RCC 7860 (cell line): ENCODE data around the gene GALNT18.

Experiments used
- DNase-seq: peaks from one replicate; pipeline ENCODE4 v3.0.0-alpha.2; 2015; ENCODE audit warnings: low spot score
- FAIRE-seq: peaks from 2 replicates; lab custom pipeline; 2012; peaks lifted over from hg19 to GRCh38; lab: Jason Lieb, UNC

The GALNT18 gene

GRCh38 chr11:11501546-11502262 lies 120.1 kb downstream of the GALNT18 start:
- no peak for DNase-seq
- FAIRE-seq, result no peak

- DNase-seq, result no peak
- FAIRE-seq, result no peak
Measured at GRCh38 chr11:11500744-11501487, 120.9 kb downstream of the GALNT18 start.

- FAIRE-seq (no peak), DNase-seq (no peak)
Measured at GRCh38 chr11:11499300-11499699, 122.5 kb downstream of the GALNT18 start.

- DNase-seq (no peak), FAIRE-seq (no peak)
Measured at GRCh38 chr11:11498195-11498594, 123.6 kb downstream of the GALNT18 start.

GRCh38 chr11:11496879-11497278 lies 124.9 kb downstream of the GALNT18 start:
- DNase-seq (no peak), FAIRE-seq (no peak)

- FAIRE-seq (no peak), DNase-seq (no peak)
Measured at GRCh38 chr11:11494348-11494747, 127.5 kb downstream of the GALNT18 start.

- FAIRE-seq (no peak), DNase-seq (no peak)
Measured at GRCh38 chr11:11493698-11494097, 128.1 kb downstream of the GALNT18 start.

- FAIRE-seq, result no peak
- no peak for DNase-seq
Measured at GRCh38 chr11:11491589-11491988, 130.2 kb downstream of the GALNT18 start.

GRCh38 chr11:11491014-11491413 lies 130.8 kb downstream of the GALNT18 start:
- FAIRE-seq (no peak), DNase-seq (no peak)

GRCh38 chr11:11486423-11486822 lies 135.4 kb downstream of the GALNT18 start:
- DNase-seq (no peak), FAIRE-seq (no peak)

GRCh38 chr11:11486002-11486401 lies 135.8 kb downstream of the GALNT18 start:
- DNase-seq, result no peak
- no peak for FAIRE-seq

GRCh38 chr11:11483627-11484026 lies 138.2 kb downstream of the GALNT18 start:
- DNase-seq, result no peak
- no peak for FAIRE-seq

- DNase-seq, result no peak
- FAIRE-seq, result no peak
Measured at GRCh38 chr11:11482730-11483129, 139.1 kb downstream of the GALNT18 start.

GRCh38 chr11:11481371-11481770 lies 140.4 kb downstream of the GALNT18 start:
- no peak for FAIRE-seq
- no peak for DNase-seq

GRCh38 chr11:11480971-11481370 lies 140.8 kb downstream of the GALNT18 start:
- DNase-seq (no peak), FAIRE-seq (no peak)

GRCh38 chr11:11478687-11479086 lies 143.1 kb downstream of the GALNT18 start:
- no peak for FAIRE-seq
- DNase-seq, result no peak

- DNase-seq, result no peak
- no peak for FAIRE-seq
Measured at GRCh38 chr11:11477695-11478420, 143.9 kb downstream of the GALNT18 start.

GRCh38 chr11:11476971-11477645 lies 144.7 kb downstream of the GALNT18 start:
- no peak for DNase-seq
- FAIRE-seq, result no peak

- DNase-seq (no peak), FAIRE-seq (no peak)
Measured at GRCh38 chr11:11476499-11476898, 145.3 kb downstream of the GALNT18 start.

- no peak for FAIRE-seq
Measured at GRCh38 chr11:11472106-11472505, 149.7 kb downstream of the GALNT18 start.

GRCh38 chr11:11471201-11471600 lies 150.6 kb downstream of the GALNT18 start:
- DNase-seq (no peak), FAIRE-seq (no peak)

More at GRCh38 chr11:11472106-11472505, 149.7 kb downstream of the GALNT18 start:
- DNase-seq, result no peak
